Measurements from ENCODE around the gene TRIOBP. TPM values are rescaled to one million over a fixed set of nuclear protein-coding genes. Genes with fewer than 3 reads are reported as not detected.

Gene TRIOBP
- polyA plus RNA-seq, 1 donor (not counting 4 experiments of a cell fraction or from before 2014, with no cell fraction given) = 22.2 TPM

DNA sequence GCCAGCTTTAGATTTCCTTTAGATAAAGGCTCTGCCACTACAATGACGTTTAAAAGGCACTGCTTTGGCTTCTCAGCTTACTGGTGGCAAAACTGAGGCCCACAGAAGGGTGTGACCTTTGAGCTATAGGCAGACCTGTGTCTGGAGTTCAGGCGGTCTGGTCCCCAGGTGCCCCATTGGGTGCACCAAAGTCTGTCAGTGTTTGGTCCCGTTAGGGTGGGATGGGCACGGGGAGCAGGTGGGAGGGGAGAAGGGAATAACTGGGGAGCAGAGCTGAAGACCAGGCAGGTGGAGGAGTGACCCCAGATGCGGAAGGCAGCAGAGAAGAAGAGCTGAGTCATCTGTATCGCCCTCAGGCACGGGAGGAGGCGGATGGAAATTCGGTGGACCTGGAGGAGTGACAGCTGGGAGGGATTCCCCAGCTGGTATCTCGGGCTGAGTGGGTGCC, 65.6 kb downstream of the TRIOBP start:
- peaks cover 9% of the 10 kb centered on the region for H3K4me1 ChIP-seq (ENCODE audit: control insufficient read depth, extremely low read depth, insufficient read depth, low read length)
- H3K4me3 ChIP-seq (ENCODE audit: control insufficient read depth in 2 of 3, extremely low read depth in 1 of 3, insufficient read depth in 2 of 3, low read depth in 1 of 3, low read length in 3 of 3) = no peak overlapping the region
- peaks cover 6% of the 10 kb centered on the region for H4K20me1 ChIP-seq (ENCODE audit: control insufficient read depth, extremely low read depth, insufficient read depth, low read length)
- H3K36me3 ChIP-seq (ENCODE audit: control insufficient read depth in 2 of 2, extremely low read depth in 1 of 2, insufficient read depth in 2 of 2, low read length in 2 of 2) = peaks cover 42 to 44% of the 10 kb centered on the region in 2 experiments
- no peak overlapping the region for H3K27ac ChIP-seq (ENCODE audit: control insufficient read depth, insufficient read depth, low read length)
- H3K4me2 ChIP-seq (ENCODE audit: control insufficient read depth, extremely low read depth, insufficient read depth, low read depth, low read length) = no peak overlapping the region
- dilution Hi-C loops (cut with MboI; ENCODE audit: extremely low pct_ligation_motif_present, low sequenced_read_pairs) = no loop called here
- no peak for TF ChIP-seq EZH2 (IDR thresholded peaks at IDR 0.05; ENCODE audit: low read length)
- TF ChIP-seq, protein P1, sequence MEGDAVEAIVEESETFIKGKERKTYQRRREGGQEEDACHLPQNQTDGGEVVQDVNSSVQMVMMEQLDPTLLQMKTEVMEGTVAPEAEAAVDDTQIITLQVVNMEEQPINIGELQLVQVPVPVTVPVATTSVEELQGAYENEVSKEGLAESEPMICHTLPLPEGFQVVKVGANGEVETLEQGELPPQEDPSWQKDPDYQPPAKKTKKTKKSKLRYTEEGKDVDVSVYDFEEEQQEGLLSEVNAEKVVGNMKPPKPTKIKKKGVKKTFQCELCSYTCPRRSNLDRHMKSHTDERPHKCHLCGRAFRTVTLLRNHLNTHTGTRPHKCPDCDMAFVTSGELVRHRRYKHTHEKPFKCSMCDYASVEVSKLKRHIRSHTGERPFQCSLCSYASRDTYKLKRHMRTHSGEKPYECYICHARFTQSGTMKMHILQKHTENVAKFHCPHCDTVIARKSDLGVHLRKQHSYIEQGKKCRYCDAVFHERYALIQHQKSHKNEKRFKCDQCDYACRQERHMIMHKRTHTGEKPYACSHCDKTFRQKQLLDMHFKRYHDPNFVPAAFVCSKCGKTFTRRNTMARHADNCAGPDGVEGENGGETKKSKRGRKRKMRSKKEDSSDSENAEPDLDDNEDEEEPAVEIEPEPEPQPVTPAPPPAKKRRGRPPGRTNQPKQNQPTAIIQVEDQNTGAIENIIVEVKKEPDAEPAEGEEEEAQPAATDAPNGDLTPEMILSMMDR (optimal IDR thresholded peaks at IDR 0.05 in 1 of 3, IDR thresholded peaks at IDR 0.05 in 1 of 3, conservative IDR thresholded peaks at IDR 0.05 in 1 of 3; ENCODE audit: extremely low read depth in 1 of 3, insufficient read depth in 2 of 3, low read length in 3 of 3) = no peak
- H3K9me3 ChIP-seq (ENCODE audit: control insufficient read depth, low read depth, low read length) = no peaks in the 10 kb centered on the region
- no peak overlapping the region for H3K9ac ChIP-seq (ENCODE audit: control insufficient read depth, extremely low read depth, insufficient read depth, low read length)
- no peaks in the 10 kb centered on the region for H3K79me2 ChIP-seq (ENCODE audit: control insufficient read depth, insufficient read depth, low read length)
- no peak overlapping the region for H2AFZ ChIP-seq (ENCODE audit: control insufficient read depth, low read length)
- peaks cover 2% of the 10 kb centered on the region for H3K9me1 ChIP-seq (ENCODE audit: control insufficient read depth, extremely low read depth, insufficient read depth, low read length)
- no peaks in the 10 kb centered on the region for H3K27me3 ChIP-seq (ENCODE audit: control insufficient read depth, extremely low read depth, insufficient read depth, low read length)
- FAIRE-seq (peak; percentile 70), DNase-seq (ENCODE audit: low read depth, low spot score) (no peak)

DNA sequence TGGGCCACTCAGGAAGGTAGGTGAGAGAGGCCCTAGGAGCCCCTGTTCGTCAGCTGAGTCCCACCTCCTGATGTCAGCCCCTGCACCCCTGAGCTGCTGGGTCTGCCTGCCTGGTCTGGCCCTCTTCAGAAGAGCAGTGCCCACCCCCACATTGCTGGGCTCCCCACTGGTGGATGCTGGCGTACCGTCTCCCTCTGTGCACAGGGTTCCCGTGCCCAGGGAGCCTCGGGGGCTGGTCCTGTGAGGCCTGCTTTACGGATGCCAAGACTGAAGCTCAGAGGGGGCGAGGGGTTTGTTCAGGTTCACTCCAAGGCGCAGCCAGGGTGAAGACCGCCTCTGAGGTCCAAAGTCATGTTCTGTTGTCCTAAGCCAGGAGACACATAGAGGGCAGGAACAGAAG, 66.2 kb downstream of the TRIOBP start:
- peaks cover 2% of the 10 kb centered on the region for H3K9me1 ChIP-seq (ENCODE audit: control insufficient read depth, extremely low read depth, insufficient read depth, low read length)
- H3K27ac ChIP-seq (ENCODE audit: control insufficient read depth, insufficient read depth, low read length) = no peak overlapping the region

More for the DNA sequence above, 66.2 kb downstream of the TRIOBP start:
- TF ChIP-seq, protein P1 (optimal IDR thresholded peaks at IDR 0.05 in 1 of 3, IDR thresholded peaks at IDR 0.05 in 1 of 3, conservative IDR thresholded peaks at IDR 0.05 in 1 of 3; ENCODE audit: extremely low read depth in 1 of 3, insufficient read depth in 2 of 3, low read length in 3 of 3) = no peak
- TF ChIP-seq EZH2 (IDR thresholded peaks at IDR 0.05; ENCODE audit: low read length) = no peak
- Histone ChIP-seq H3K4me2 (ENCODE audit: control insufficient read depth, extremely low read depth, insufficient read depth, low read depth, low read length) (no peak overlapping the region), H4K20me1 (ENCODE audit: control insufficient read depth, extremely low read depth, insufficient read depth, low read length) (peaks cover 6% of the 10 kb centered on the region), H3K9ac (ENCODE audit: control insufficient read depth, extremely low read depth, insufficient read depth, low read length) (no peak overlapping the region), H3K27me3 (ENCODE audit: control insufficient read depth, extremely low read depth, insufficient read depth, low read length) (no peaks in the 10 kb centered on the region), H2AFZ (ENCODE audit: control insufficient read depth, low read length) (no peak overlapping the region), H3K79me2 (ENCODE audit: control insufficient read depth, insufficient read depth, low read length) (no peaks in the 10 kb centered on the region), H3K4me1 (ENCODE audit: control insufficient read depth, extremely low read depth, insufficient read depth, low read length) (peaks cover 9% of the 10 kb centered on the region), H3K36me3 (ENCODE audit: control insufficient read depth in 2 of 2, extremely low read depth in 1 of 2, insufficient read depth in 2 of 2, low read length in 2 of 2) (peaks cover 40 to 46% of the 10 kb centered on the region in 2 experiments), H3K9me3 (ENCODE audit: control insufficient read depth, low read depth, low read length) (no peaks in the 10 kb centered on the region), H3K4me3 (ENCODE audit: control insufficient read depth in 2 of 3, extremely low read depth in 1 of 3, insufficient read depth in 2 of 3, low read depth in 1 of 3, low read length in 3 of 3) (no peak overlapping the region)
- FAIRE-seq (no peak), DNase-seq (ENCODE audit: low read depth, low spot score) (no peak)
- dilution Hi-C loops (cut with MboI; ENCODE audit: extremely low pct_ligation_motif_present, low sequenced_read_pairs) = no loop called here
